T-helper 1 cell treated with Interleukin-12 subunit alpha and Interleukin-12 subunit beta and Interleukin-4 antibody, amounts not matched to agents 30 μg/mL and 1 μg/mL, for 36 hours (primary cell): ENCODE measurements around the gene ZNF804A.

ENCODE experiments used
- H3K27ac Mint-ChIP-seq: one replicate; pipeline ENCODE4 v1.8.0; 2021; ENCODE audit warnings: mild to moderate bottlenecking, mixed read lengths
- H3K27me3 Mint-ChIP-seq: one replicate; pipeline ENCODE4 v1.8.0; 2021; ENCODE audit warnings: low read depth, mixed read lengths
- H3K36me3 Mint-ChIP-seq: one replicate; pipeline ENCODE4 v1.8.0; 2021; ENCODE audit warnings: low read depth, mixed read lengths
- H3K4me1 Mint-ChIP-seq: one replicate; pipeline ENCODE4 v1.8.0; 2021; ENCODE audit warnings: low read depth, mixed read lengths
- H3K4me3 Mint-ChIP-seq: one replicate; pipeline ENCODE4 v1.8.0; 2021; ENCODE audit warnings: mild to moderate bottlenecking, moderate library complexity, mixed read lengths
- H3K9me3 Mint-ChIP-seq: one replicate; pipeline ENCODE4 v1.8.0; 2021; ENCODE audit warnings: mixed read lengths

Gene ZNF804A

GRCh38 chr2:184779777-184780176 is 181.4 kb downstream of the ZNF804A start:
- Mint-ChIP-seq H3K4me1 (no peaks in the 10 kb centered on the region), H3K36me3 (no peaks in the 10 kb centered on the region), H3K4me3 (no peak overlapping the region), H3K27ac (no peak overlapping the region), H3K27me3 (no peaks in the 10 kb centered on the region), H3K9me3 (peaks cover 3% of the 10 kb centered on the region)

DNA sequence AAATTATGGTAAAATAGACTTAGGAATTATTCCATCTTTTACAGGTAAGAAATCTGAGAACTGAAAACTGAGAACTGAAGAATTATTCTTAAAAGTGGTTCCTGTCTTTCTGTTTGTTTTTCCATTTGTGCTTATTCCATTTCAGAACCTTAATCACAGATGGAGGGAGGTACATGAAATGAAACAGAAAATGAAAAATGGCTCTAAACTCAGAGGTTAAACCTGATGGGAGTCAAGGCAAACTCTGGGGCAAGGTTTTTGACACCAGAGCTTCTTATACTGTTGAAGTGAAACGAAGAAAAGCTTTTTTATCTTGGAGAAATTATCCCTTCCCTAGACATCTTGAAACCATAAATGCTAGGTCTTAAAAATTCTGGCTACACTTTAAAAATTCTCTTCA is 182.1 kb downstream of the ZNF804A start:
- Mint-ChIP-seq H3K36me3 (no peaks in the 10 kb centered on the region), H3K4me3 (no peak overlapping the region), H3K27ac (no peak overlapping the region), H3K27me3 (no peaks in the 10 kb centered on the region), H3K9me3 (peaks cover 3% of the 10 kb centered on the region), H3K4me1 (no peaks in the 10 kb centered on the region)

DNA sequence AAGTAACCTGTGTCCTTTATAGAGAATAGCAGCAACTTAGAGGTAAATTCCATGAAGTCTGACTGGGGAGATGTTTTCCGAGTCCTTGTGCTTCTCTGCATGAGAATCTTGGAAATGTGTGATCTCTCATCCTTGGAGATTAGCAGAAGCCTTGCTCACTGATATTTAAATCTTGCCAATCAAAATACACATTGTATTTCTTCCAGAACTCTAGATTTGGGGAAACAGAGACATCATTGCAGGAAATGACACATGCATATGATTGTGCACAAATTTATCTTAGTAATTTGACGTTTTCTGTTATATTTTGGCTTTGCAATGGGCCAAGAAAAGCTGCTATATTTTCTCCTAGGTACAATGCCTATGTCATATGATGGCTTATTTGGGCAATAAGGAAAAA is 182.6 kb downstream of the ZNF804A start:
- Mint-ChIP-seq H3K27me3 (no peaks in the 10 kb centered on the region), H3K27ac (no peak overlapping the region), H3K4me1 (no peaks in the 10 kb centered on the region), H3K9me3 (peaks cover 3% of the 10 kb centered on the region), H3K36me3 (no peaks in the 10 kb centered on the region), H3K4me3 (no peak overlapping the region)

DNA sequence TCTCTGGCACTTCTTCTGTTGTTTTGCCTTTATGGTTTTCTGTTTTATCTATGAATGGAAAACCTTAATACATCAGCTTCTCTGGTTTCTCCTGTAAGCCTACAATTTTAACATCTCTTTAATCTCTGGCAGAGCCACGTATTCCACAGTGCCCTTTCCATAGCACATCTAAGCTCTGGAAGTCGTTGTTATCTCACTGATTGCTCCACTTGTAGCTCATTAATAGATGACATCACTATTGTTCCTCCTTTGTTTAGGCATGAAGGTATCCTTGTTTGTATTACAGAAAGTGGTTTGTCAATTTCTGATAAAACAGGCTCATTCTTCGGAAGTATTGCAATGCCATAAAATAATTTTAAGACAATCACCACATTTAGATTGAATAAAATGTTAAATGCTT is 185.2 kb downstream of the ZNF804A start:
- no peaks in the 10 kb centered on the region for H3K36me3 Mint-ChIP-seq
- H3K27me3 Mint-ChIP-seq = no peaks in the 10 kb centered on the region
- H3K27ac Mint-ChIP-seq = no peak overlapping the region
- H3K4me3 Mint-ChIP-seq = no peak overlapping the region
- H3K9me3 Mint-ChIP-seq = peaks cover 3% of the 10 kb centered on the region
- no peaks in the 10 kb centered on the region for H3K4me1 Mint-ChIP-seq

- Mint-ChIP-seq H3K4me3 (no peak overlapping the region), H3K27ac (no peak overlapping the region), H3K4me1 (no peaks in the 10 kb centered on the region), H3K36me3 (no peaks in the 10 kb centered on the region), H3K27me3 (no peaks in the 10 kb centered on the region), H3K9me3 (peaks cover 11% of the 10 kb centered on the region)
Measured at GRCh38 chr2:184793176-184793575, 194.8 kb downstream of the ZNF804A start.

DNA sequence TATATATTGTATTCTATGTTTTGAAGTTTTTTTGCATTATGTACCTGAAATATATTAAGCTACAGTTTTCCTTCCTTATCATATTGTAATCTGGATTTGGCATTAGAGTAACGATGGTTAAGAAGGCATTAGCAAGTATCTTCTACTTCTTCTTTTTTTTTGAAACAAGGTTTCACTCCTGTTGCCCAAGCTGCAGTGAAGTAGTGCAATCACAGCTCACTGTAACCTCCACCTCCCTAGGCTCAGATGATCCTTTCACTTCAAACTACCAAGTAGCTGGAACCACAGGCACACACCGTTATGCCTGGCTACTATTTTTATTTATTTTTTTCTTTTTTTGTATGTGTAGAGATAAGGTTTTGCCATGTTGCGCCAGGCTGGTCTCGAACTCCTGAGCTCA is 201.1 kb downstream of the ZNF804A start:
- H3K27ac Mint-ChIP-seq = no peak overlapping the region
- no peak overlapping the region for H3K4me3 Mint-ChIP-seq
- H3K27me3 Mint-ChIP-seq = no peaks in the 10 kb centered on the region
- peaks cover 1% of the 10 kb centered on the region for H3K9me3 Mint-ChIP-seq
- H3K36me3 Mint-ChIP-seq = no peaks in the 10 kb centered on the region
- H3K4me1 Mint-ChIP-seq = no peaks in the 10 kb centered on the region

GRCh38 chr2:184814421-184814820 is 216.1 kb downstream of the ZNF804A start:
- Mint-ChIP-seq H3K36me3 (no peaks in the 10 kb centered on the region), H3K4me1 (no peaks in the 10 kb centered on the region), H3K4me3 (no peak overlapping the region), H3K27ac (no peak overlapping the region), H3K27me3 (no peaks in the 10 kb centered on the region), H3K9me3 (peaks cover 10% of the 10 kb centered on the region)

DNA sequence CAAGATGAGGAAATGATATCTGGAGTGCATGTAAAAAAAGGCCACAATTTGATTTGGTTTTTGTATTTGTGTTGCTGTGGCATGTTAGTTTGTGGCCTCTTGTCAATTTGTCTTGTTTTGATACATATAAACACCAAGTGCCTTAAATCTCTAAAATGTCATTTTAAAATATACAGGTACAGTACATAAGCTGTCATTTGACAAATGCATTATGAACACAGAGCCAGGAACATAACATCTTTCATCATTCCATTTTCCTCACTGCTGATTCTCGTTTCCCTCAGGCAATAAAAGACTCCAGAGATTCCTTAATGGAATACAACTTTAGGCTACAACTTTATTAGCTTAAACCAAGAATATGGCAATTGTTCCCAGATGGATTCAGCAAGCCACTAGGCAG is 217.5 kb downstream of the ZNF804A start:
- H3K9me3 Mint-ChIP-seq = peaks cover 10% of the 10 kb centered on the region
- H3K27me3 Mint-ChIP-seq = no peaks in the 10 kb centered on the region
- H3K4me1 Mint-ChIP-seq = no peaks in the 10 kb centered on the region
- no peak overlapping the region for H3K4me3 Mint-ChIP-seq
- H3K36me3 Mint-ChIP-seq = no peaks in the 10 kb centered on the region
- H3K27ac Mint-ChIP-seq = no peak overlapping the region

GRCh38 chr2:184824597-184824996 is 226.3 kb downstream of the ZNF804A start:
- Mint-ChIP-seq H3K36me3 (no peaks in the 10 kb centered on the region), H3K27me3 (no peaks in the 10 kb centered on the region), H3K4me1 (no peaks in the 10 kb centered on the region), H3K4me3 (no peak overlapping the region), H3K9me3 (no peaks in the 10 kb centered on the region), H3K27ac (no peak overlapping the region)

DNA sequence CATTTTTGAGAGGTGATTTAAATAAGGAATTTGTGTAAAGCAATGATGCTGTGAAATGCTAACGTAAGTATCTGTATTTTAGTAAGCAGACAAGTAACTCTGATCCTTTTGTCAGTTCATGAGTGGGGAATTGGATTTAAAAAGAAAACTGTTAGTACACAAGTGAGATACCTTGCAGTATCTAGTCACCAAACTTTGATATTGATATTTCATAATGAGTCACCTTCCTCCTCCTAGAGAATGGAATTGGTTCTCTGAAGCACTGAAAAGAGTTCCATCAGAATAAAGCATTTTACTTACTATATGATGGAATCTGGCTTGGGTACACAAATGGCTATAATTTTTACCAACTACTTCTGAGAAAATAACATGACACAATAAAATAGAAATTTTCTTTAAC is 232.2 kb downstream of the ZNF804A start:
- H3K27me3 Mint-ChIP-seq = no peaks in the 10 kb centered on the region
- no peak overlapping the region for H3K4me3 Mint-ChIP-seq
- H3K36me3 Mint-ChIP-seq = no peaks in the 10 kb centered on the region
- no peak overlapping the region for H3K27ac Mint-ChIP-seq
- H3K4me1 Mint-ChIP-seq = no peaks in the 10 kb centered on the region
- H3K9me3 Mint-ChIP-seq = no peaks in the 10 kb centered on the region

- Mint-ChIP-seq H3K27ac (no peak overlapping the region), H3K36me3 (no peaks in the 10 kb centered on the region), H3K27me3 (no peaks in the 10 kb centered on the region), H3K9me3 (no peaks in the 10 kb centered on the region), H3K4me1 (no peaks in the 10 kb centered on the region), H3K4me3 (no peak overlapping the region)
Measured at GRCh38 chr2:184834699-184835397, 236.5 kb downstream of the ZNF804A start.

DNA sequence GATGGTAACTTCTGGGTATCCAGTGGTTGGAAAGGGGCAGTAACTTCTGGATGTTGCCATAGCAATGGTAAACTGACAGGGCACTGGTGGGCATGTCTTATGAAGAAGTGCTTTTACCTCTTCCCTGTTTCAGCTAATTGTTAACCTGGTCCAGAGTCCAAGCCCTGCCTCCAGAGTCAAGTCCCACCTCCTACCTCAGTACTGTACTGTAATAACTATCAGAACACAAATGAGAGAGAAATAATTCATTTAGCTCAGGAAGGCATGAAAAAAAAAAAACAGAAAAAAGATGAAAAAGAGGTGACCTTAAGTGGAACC is 237.0 kb downstream of the ZNF804A start:
- no peaks in the 10 kb centered on the region for H3K4me1 Mint-ChIP-seq
- H3K27ac Mint-ChIP-seq = no peak overlapping the region
- no peaks in the 10 kb centered on the region for H3K27me3 Mint-ChIP-seq
- H3K36me3 Mint-ChIP-seq = no peaks in the 10 kb centered on the region
- H3K9me3 Mint-ChIP-seq = no peaks in the 10 kb centered on the region
- H3K4me3 Mint-ChIP-seq = no peak overlapping the region

- Mint-ChIP-seq H3K36me3 (no peaks in the 10 kb centered on the region), H3K4me1 (no peaks in the 10 kb centered on the region), H3K4me3 (no peak overlapping the region), H3K27ac (no peak overlapping the region), H3K27me3 (no peaks in the 10 kb centered on the region), H3K9me3 (peaks cover 3% of the 10 kb centered on the region)
Measured at GRCh38 chr2:184847331-184847730, 249.0 kb downstream of the ZNF804A start.

DNA sequence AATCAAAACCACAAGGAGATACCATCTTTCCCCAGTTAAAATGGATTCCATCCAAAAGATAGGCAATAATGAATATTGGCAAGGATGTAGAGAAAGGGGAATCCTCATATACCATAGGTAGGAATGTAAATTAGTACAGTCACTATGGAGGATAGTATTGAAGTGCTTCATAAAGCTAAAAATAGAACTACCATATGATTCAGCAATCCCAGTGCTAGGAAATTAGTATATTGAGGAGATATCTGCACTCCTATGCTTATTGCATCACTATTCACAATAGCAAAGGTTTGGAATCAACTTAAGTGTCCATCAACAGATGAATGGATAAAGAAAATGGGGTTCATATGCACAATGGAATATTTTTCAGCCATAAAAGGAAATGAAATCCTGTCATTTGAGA is 251.2 kb downstream of the ZNF804A start:
- Mint-ChIP-seq H3K27ac (no peak overlapping the region), H3K27me3 (no peaks in the 10 kb centered on the region), H3K4me3 (no peak overlapping the region), H3K4me1 (no peaks in the 10 kb centered on the region), H3K9me3 (peaks cover 3% of the 10 kb centered on the region), H3K36me3 (no peaks in the 10 kb centered on the region)

GRCh38 chr2:184851576-184851975 is 253.2 kb downstream of the ZNF804A start:
- no peaks in the 10 kb centered on the region for H3K4me1 Mint-ChIP-seq
- H3K36me3 Mint-ChIP-seq = no peaks in the 10 kb centered on the region
- no peak overlapping the region for H3K4me3 Mint-ChIP-seq
- no peaks in the 10 kb centered on the region for H3K9me3 Mint-ChIP-seq
- H3K27me3 Mint-ChIP-seq = no peaks in the 10 kb centered on the region
- no peak overlapping the region for H3K27ac Mint-ChIP-seq

GRCh38 chr2:184859187-184859586 is 260.9 kb downstream of the ZNF804A start:
- Mint-ChIP-seq H3K9me3 (peaks cover 14% of the 10 kb centered on the region), H3K4me3 (no peak overlapping the region), H3K36me3 (no peaks in the 10 kb centered on the region), H3K27me3 (no peaks in the 10 kb centered on the region), H3K4me1 (no peaks in the 10 kb centered on the region), H3K27ac (no peak overlapping the region)
